Natural killer cell treated with Interleukin-12 subunit alpha and Interleukin-12 subunit beta and Interleukin-15 and Interleukin-18, amount 100 ng/mL, for 72 hours (primary cell): Measurements from ENCODE around the gene IFNA2. TPM values are rescaled to one million over a fixed set of nuclear protein-coding genes. Genes with fewer than 3 reads are reported as not detected.
"Not testable (repeated sequence)": the region's sequence is repeated elsewhere in the genome, so short reads cannot be mapped to it uniquely, and the experiment has no call there.

Source experiments
- ATAC-seq, 2 donors: fragments of 150-1000 bp; cut with Tn5 transposase in 1 of 2; sonication (Bioruptor Pico), chemical (Tn5 transposase) in 1 of 2; 2 replicates each; pipeline ENCODE4 v1.10.0; 2021
- DNase-seq: peaks from one replicate; pipeline ENCODE4 v3.0.0; 2022; ENCODE audit warnings: low spot score
- H3K27ac Mint-ChIP-seq, 2 donors: 1 replicate in 1 of 2; 2 replicates in 1 of 2; pipeline ENCODE4 v1.8.0; 2022; ENCODE audit warnings: mixed read lengths in 2 of 2, mild to moderate bottlenecking in 1 of 2, moderate library complexity in 1 of 2
- H3K27me3 Mint-ChIP-seq, 2 donors: 1 replicate in 1 of 2; 2 replicates in 1 of 2; pipeline ENCODE4 v1.8.0; 2022; ENCODE audit warnings: mixed read lengths in 2 of 2
- H3K36me3 Mint-ChIP-seq: one replicate; pipeline ENCODE4 v1.8.0; 2022; ENCODE audit warnings: mixed read lengths
- H3K4me1 Mint-ChIP-seq, 2 donors: 1 replicate in 1 of 2; 2 replicates in 1 of 2; pipeline ENCODE4 v1.8.0; 2022; ENCODE audit warnings: low read depth in 2 of 2, mixed read lengths in 2 of 2, mild to moderate bottlenecking in 1 of 2
- H3K4me3 Mint-ChIP-seq: one replicate; pipeline ENCODE4 v1.8.0; 2022; ENCODE audit warnings: mixed read lengths
- H3K9me3 Mint-ChIP-seq: 2 replicates; pipeline ENCODE4 v1.8.0; 2022; ENCODE audit warnings: mixed read lengths
- total RNA-seq, 2 donors: library from RNA; stranded (reverse); gene quantifications; one replicate each; pipeline ENCODE4 v1.2.3, GENCODE V29; 2022

Gene IFNA2
- total RNA-seq, 2 donors from 2014 or later, result not detected

DNA sequence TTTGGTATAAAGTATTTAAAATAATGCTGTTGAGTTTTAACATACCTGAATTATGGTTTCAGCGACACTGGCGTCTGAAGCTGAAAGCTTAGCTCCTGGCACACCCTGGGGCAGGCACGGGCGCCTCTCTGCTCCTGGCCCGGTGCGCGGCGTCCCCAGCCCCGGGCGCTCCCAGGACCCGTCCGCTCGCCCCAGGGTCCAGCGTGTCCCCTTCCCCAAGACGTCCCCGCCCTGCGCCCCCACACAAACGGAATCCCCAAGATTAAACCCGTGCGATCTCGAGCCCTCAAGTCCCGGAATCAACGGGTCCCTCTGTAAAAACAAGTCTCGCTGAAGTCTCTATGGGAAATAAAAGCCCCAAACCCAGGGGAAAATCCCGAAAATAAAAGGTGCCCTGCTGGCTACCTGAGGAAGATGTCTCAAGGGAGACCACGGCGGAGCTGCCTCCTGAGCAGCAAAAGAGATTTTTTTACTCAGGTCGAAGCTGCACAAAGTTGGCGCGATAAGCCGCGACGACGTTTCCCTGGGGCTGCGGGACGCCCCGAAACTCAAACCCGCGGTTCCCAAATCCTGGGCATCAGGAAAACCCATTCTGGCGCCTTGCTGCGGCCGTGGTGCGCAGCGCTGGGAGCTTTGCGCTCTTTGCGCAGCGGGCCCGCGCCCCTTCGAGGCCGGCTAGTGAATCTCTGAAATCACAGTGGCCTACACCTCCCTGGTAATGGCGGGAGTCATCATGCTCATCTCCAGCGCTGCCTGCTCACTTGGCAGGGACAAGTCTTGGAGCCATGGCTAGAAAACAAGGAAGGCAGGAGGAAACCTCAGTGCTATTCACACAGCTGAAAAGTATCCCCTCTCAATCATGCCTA is 17.4 kb upstream of the IFNA2 start:
- H3K27me3 Mint-ChIP-seq, result peaks cover 45 to 47% of the 10 kb centered on the region in 2 donors
- H3K4me1 Mint-ChIP-seq, result no peaks in the 10 kb centered on the region
- H3K4me3 Mint-ChIP-seq, result no peak overlapping the region
- ATAC-seq (peak in 1 of 2 donors; percentile 24), DNase-seq (no peak)
- H3K27ac Mint-ChIP-seq, result no peak overlapping the region
- no peaks in the 10 kb centered on the region for H3K9me3 Mint-ChIP-seq
- no peaks in the 10 kb centered on the region for H3K36me3 Mint-ChIP-seq

DNA sequence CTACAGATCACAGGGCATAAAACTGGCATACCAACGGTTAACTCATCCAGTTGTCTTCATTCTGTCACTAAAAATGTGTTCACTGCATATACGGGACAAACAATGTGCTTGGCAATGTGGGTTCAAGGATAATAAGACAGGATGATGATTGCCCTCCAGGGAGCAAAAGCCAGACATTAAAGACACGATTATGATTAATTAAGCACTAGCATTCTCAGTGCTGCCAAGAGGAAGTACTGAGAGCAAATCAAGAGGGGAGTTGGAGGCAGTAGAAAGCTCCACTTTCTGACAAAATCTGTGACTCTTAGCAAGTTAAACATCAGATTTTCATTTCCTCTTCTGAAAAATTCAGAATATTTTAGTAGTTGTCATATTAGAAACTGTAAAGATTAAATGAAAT is 14.8 kb upstream of the IFNA2 start:
- Mint-ChIP-seq H3K9me3 (no peaks in the 10 kb centered on the region), H3K4me1 (peaks cover 6 to 10% of the 10 kb centered on the region in 2 donors), H3K36me3 (no peaks in the 10 kb centered on the region), H3K27me3 (peaks cover 48 to 58% of the 10 kb centered on the region in 2 donors), H3K27ac (no peak overlapping the region), H3K4me3 (no peak overlapping the region)
- ATAC-seq, result no peak
- DNase-seq, result no peak

DNA sequence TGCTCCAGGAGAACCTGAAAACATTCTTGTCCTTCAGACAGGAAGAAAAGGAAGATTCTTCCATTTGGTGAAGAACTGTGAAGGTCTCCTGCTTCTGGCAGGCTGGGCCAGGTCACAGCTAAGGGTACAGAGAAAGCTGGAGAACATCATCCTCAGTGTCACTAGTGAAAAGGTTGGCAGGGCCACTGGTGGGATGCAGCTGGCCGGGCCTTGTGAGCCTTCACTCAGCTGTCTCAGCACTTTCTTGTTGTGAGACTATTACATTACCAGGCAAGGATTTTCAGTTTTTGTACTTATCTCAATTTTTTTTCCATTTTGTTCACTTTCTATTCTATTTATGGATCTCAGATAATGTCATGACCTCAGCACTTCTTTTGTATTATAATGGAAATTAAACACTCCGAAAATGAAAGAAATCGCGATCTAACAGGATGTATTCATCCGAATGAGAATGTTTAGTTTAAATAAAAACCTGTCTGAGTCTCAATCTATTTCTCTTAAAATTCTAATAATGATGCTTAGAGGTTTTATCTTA is 13.8 kb upstream of the IFNA2 start:
- no peak for DNase-seq
- no peaks in the 10 kb centered on the region for H3K9me3 Mint-ChIP-seq

DNA sequence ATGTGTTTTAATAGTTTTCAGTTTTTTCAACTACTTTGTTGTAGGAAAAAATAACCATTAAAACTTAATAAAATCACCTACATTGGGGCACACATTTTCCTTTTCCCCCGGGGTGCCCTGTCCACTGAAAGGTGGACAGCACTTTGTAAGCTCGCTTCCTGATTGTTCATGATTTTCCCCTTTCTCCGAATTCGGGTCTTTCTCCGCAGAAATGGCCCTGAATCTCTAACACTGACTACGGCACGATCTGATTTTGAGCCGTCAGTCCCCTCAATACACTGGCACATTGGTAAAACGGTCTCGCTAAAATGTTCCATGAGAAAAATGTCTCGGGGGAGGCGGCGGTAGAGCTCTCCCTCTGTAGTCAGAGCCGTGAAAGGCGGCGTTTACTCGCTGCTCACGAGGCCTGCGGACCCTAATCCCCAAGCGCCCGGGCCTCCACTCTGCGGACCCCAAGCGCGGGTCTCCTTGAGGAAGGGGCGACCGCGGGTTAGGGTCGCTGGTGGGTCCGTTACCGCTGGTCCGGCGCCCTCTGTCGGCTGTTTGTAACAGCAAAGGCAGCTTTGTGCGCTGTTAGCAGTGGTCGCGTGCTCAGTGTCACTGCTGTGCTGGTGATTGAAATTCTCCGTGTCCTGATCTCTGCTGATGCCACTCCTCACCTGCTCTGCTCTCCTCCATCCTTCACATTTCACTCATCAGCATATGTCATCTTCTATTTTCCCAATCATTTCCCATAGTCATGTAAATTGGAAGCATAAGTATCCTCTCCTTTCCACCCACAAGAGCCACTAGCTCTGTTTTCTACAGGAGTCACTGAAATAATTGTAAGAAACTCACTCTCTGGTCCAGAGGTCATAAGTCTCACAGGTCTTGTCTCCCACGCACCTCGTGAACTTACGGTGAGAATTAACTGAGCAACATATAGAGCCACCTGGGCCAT is 10.8 kb upstream of the IFNA2 start:
- ATAC-seq (peak; percentile 72 to 75), DNase-seq (no peak)
- Mint-ChIP-seq H3K27ac (peak overlapping the region in 1 of 2 donors; percentile 14), H3K4me1 (peaks cover 6 to 10% of the 10 kb centered on the region in 2 donors), H3K4me3 (peak overlapping the region; percentile 80), H3K27me3 (peaks cover 51 to 61% of the 10 kb centered on the region in 2 donors), H3K36me3 (no peaks in the 10 kb centered on the region), H3K9me3 (no peaks in the 10 kb centered on the region)

More for the DNA sequence above, 13.8 kb upstream of the IFNA2 start:
- no peak for ATAC-seq
- Mint-ChIP-seq H3K27me3 (peaks cover 47 to 54% of the 10 kb centered on the region in 2 donors), H3K27ac (no peak overlapping the region), H3K4me3 (no peak overlapping the region), H3K36me3 (no peaks in the 10 kb centered on the region), H3K4me1 (peaks cover 6 to 10% of the 10 kb centered on the region in 2 donors)

DNA sequence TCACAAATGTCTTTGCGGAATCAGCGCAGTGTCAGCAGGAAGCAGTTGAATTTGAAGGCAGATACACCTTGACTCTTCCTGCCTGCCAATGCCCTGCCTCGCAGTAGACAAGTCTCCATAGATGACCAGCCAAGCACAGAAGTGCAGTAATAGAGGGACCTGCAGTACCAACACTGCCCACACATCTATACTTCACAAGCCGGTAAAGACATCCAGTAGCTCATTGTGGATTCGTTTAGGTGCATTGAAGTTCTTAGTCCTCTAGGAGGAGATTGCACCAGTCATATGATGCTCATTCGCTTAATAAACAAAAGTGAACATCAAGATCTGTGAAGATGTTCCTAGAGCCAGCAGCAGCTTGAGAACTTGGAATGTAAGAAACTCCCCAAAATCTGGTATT is 7.1 kb upstream of the IFNA2 start:
- Mint-ChIP-seq H3K27ac (no peak overlapping the region), H3K9me3 (no peaks in the 10 kb centered on the region), H3K27me3 (peaks cover 49 to 68% of the 10 kb centered on the region in 2 donors), H3K36me3 (no peaks in the 10 kb centered on the region), H3K4me3 (no peak overlapping the region), H3K4me1 (peaks cover 6 to 10% of the 10 kb centered on the region in 2 donors)
- ATAC-seq, result no peak
- DNase-seq, result no peak

DNA sequence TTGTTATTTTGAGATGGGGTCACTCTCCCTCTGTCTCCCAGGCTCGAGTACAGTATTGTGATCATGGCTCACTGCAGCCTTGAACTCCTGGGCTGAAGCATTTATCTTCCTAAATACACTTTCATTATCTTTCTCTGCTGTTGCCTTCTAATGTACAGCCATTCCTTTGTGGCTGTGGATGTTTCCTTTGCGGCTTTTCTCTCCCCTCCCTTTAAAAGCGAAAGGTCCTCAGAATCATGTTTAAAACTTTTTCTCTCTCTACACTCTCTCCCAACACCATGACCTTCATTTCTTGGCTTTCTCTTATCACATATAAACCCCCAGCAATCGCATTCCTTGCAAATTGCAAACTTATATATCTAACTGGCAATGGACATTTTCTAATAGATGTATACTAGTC is 1.6 kb downstream of the IFNA2 start:
- no peaks in the 10 kb centered on the region for H3K9me3 Mint-ChIP-seq
- no peaks in the 10 kb centered on the region for H3K36me3 Mint-ChIP-seq
- peaks cover 12 to 13% of the 10 kb centered on the region in 2 donors for H3K4me1 Mint-ChIP-seq
- H3K27me3 Mint-ChIP-seq, result peaks cover 29 to 38% of the 10 kb centered on the region in 2 donors
- H3K4me3 Mint-ChIP-seq, result no peak overlapping the region
- no peak overlapping the region for H3K27ac Mint-ChIP-seq
- DNase-seq, result no peak
- no peak for ATAC-seq

DNA sequence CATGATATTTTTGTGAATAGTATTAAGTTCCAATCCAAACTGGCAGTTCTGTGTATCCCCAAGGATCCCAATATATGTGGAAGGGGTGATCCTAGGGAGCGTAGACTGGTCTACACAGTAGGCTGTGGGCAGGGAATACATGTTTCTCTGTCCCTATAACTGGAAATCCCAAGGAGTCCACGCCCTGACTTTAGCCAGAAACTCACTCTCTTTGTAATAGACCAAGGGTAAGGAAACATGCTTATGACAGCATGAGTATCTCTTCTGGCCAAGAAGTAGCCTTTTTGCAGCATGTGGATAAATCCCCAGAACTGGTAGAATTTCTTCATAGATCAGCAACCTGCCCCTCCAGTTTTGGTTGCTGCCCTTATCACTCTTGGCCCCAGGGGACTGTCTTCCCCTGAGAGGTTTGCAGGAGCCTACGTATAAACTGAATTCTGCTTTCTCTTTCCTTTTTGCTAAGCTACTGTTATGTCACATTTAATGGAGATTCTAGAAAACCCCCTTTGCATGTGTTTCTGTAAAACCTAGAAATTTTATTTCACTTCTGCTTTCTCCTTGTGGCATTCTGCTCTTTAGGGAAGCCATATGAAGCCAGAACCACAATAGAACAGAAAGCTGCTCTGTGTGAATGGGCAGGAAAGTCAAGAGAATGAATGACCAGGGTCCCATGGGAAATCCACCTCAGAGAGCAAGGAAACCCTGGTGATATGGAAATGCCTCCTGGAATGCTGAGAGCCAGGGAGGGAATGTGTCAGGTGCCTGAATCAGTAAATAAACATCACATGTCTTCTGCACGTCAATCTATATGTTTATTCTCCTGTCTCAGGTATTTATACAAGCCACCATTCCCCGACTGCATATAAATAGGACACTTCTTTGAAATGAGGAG is 3.5 kb downstream of the IFNA2 start:
- no peak overlapping the region for H3K27ac Mint-ChIP-seq
- no peak overlapping the region for H3K4me3 Mint-ChIP-seq
- no peaks in the 10 kb centered on the region for H3K36me3 Mint-ChIP-seq
- ATAC-seq (peak; percentile 86 to 92), DNase-seq (no peak)
- H3K9me3 Mint-ChIP-seq, result no peaks in the 10 kb centered on the region
- peaks cover 27 to 41% of the 10 kb centered on the region in 2 donors for H3K27me3 Mint-ChIP-seq
- peaks cover 12 to 13% of the 10 kb centered on the region in 2 donors for H3K4me1 Mint-ChIP-seq

DNA sequence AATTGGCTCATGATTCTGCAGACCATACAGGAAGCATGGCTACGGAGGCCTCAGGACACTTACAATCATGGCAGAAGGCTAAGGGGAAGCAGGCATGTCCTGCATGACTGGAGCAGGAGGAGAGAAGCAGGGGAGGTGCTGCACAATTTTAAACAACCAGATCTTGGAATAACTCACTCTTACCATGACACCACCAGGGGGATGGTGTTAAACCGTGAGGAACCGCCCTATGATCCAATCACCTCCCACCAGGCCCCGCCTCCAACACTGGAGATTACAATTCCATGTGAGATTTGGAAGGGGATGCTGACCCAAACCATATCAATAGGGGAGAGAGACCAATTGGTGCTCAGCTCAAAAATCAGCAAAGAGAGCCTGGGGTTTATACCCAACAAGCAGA is 13.7 kb downstream of the IFNA2 start:
- not testable (repeated sequence) for DNase-seq, H3K36me3 Mint-ChIP-seq, ATAC-seq, H3K9me3 Mint-ChIP-seq, H3K4me1 Mint-ChIP-seq, H3K27ac Mint-ChIP-seq, H3K4me3 Mint-ChIP-seq
- peaks cover 23 to 42% of the 10 kb centered on the region in 2 donors for H3K27me3 Mint-ChIP-seq

DNA sequence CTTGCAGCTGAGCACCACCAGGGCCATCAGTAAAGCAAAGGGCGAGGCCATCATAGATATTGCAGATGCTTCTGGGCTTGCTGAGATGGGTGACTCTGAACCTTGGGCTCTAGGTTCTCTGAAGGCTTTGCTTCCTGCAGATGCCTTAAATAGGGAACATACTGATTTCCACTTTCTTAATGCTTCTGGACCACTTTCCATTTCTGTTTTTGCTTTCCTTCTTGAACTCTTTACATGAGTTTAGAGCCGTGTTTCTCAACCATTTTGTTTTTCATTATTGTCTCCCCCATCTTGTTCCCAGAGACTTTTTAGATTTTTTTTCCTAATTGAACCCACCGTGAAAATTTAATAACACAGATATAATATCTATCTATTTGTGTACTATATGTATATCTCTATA is 17.2 kb downstream of the IFNA2 start, which contains the start of gene IFNA13:
IFNA13 (minus strand) TSS at position 101 of the 400 bp plus-strand sequence; CDS start at position 54, 47 bp downstream.
- Mint-ChIP-seq H3K9me3 (no peaks in the 10 kb centered on the region), H3K27ac (no peak within 1 kb of the TSS), H3K36me3 (no peaks in the 10 kb centered on the region), H3K4me1 (no peaks in the 10 kb centered on the region), H3K4me3 (no peak within 1 kb of the TSS), H3K27me3 (peaks cover 27 to 57% of the 10 kb centered on the region in 2 donors)
- DNase-seq (no peak), ATAC-seq (no peak)

DNA sequence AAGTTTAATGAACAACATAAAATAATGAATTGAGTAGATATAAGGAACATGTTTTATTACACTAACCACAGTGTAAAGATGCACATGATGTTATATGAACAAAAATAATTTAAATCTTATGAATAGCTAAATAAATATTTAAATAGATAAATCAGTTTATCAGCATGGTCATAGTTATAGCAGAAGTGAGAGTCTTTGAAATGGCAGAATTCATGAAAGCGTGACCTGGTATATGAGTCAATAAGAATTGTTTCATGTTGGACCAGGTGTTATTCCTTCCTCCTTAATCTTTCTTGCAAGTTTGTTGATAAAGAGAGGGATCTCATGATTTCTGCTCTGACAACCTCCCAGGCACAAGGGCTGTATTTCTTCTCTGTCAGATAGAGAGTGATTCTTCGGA is 18.0 kb downstream of the IFNA2 start:
- not testable (repeated sequence) for ATAC-seq, H3K4me3 Mint-ChIP-seq, H3K36me3 Mint-ChIP-seq, H3K4me1 Mint-ChIP-seq, H3K9me3 Mint-ChIP-seq, DNase-seq, H3K27ac Mint-ChIP-seq
- H3K27me3 Mint-ChIP-seq, result peaks cover 27 to 59% of the 10 kb centered on the region in 2 donors

DNA sequence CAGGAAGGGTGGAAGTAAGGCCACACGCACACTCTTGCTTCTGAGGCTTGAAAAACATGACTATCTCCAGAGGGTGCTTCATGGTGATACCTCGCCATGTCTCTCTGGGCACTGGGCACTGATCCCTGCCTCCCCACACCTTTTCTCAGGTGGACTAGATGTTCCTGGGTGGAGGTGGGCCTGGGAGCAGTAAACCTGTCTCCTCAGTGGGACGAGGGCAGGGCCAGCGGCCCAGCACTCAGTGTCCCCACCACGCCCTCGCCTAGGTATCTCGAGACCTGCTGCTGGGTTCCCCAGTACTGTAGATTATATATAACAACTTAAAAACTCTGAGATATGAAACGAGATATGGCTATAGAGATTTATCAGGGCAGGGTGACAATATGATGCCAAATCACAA is 22.9 kb downstream of the IFNA2 start:
- DNase-seq, result no peak
- no peaks in the 10 kb centered on the region for H3K36me3 Mint-ChIP-seq
- peaks cover 21 to 36% of the 10 kb centered on the region in 2 donors for H3K27me3 Mint-ChIP-seq
- H3K4me3 Mint-ChIP-seq, result no peak overlapping the region
- H3K9me3 Mint-ChIP-seq, result no peaks in the 10 kb centered on the region
- peaks cover 15 to 16% of the 10 kb centered on the region in 2 donors for H3K4me1 Mint-ChIP-seq
- ATAC-seq, result no peak
- H3K27ac Mint-ChIP-seq, result no peak overlapping the region

DNA sequence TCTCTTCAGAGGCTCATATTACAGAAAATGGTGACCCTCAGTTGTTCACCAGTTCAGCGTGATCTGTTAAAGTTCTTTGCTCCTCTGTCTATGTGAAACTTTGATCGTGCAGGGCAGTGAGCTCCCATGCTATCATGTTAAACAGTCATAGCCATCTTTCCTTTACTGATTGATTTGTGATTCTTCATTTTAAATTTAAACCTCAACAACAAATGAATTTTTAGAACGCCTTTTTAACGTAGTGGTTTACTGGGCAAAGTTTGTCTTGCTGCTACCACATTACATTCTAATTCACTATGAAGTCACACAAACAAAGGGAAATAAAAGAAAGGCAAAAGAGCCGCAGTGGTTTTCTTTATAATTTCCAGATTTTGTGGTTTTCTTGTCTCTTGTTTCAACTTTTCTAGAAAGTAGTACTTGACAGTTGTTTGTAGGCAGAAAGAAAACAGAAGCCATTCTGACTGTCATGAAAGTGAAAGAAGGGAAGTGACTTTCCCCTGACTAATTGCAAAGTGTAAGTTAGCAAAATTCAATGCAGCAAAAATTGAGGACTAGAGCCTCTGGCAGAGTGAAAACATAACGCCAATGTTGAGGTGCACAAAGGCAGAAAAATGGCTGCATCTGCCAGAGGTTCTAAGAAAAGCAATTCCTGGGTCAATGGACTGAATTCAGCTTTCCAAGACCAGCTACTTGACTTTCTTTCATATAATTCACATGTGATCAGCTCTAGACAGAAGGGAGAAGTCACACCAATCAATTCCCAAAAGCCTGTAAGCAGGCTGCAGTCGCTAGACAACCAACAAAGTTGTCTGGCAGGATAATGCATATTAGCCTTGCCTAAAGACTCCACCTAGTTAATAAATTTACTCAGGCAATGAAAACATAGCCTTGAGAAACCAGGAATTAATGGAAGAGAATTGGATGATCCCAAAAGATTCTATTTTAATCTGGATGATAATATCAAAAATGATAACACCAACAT is 27.4 kb downstream of the IFNA2 start:
- no peak for DNase-seq
- Mint-ChIP-seq H3K4me3 (peak overlapping the region; percentile 57), H3K27ac (peak overlapping the region; percentile 10 to 78), H3K9me3 (no peaks in the 10 kb centered on the region), H3K36me3 (peaks cover 6% of the 10 kb centered on the region), H3K27me3 (peaks cover 14 to 18% of the 10 kb centered on the region in 2 donors), H3K4me1 (peaks cover 17% of the 10 kb centered on the region in 2 donors)
- peak; percentile 76 to 80 for ATAC-seq
